Testis (tissue), 2 donors: ENCODE measurements around the gene UGGT2.

Experiments
- CTCF ChIP-seq, 3 experiments: fragments of 450-650 bp in 2 of 3; fragments of 200-600 bp in 1 of 3; sonication (generic) in 1 of 3; IDR thresholded peaks; one replicate each; pipeline ENCODE4 v1.5.1; 2016 to 2019; ENCODE audit warnings: antibody characterized with exemption in 3 of 3, mild to moderate bottlenecking in 2 of 3, moderate library complexity in 1 of 3
- POLR2A ChIP-seq: fragments of 450-650 bp; IDR thresholded peaks from one replicate; pipeline ENCODE4 v1.6.1; 2017; ENCODE audit warnings: antibody characterized with exemption, mild to moderate bottlenecking, moderate library complexity

- no peak for TF ChIP-seq POLR2A
- no peak for TF ChIP-seq CTCF (IDR thresholded peaks at IDR 0.05)
Measured at GRCh38 chr13:96080676-96081075, 27.5 kb upstream of the UGGT2 start.
